HepG2 (cell line): ENCODE results near the gene HEXIM1. TPM values are rescaled to one million over a fixed set of nuclear protein-coding genes. Genes with fewer than 3 reads are reported as not detected.

Experiments used
- AGO1 ChIP-seq: fragments of 200-400 bp; formaldehyde crosslinking; IDR thresholded peaks from 2 replicates; pipeline ENCODE4 v1.6.1; 2017; ENCODE audit warnings: mild to moderate bottlenecking, low read depth, low read length, moderate library complexity; ENCODE audit not compliant: poor library complexity, severe bottlenecking
- BHLHE40 ChIP-seq: IDR thresholded peaks from 2 replicates; pipeline ENCODE4 v1.6.1; 2011; ENCODE audit warnings: low read length, improper control_type of control experiment
- CBX2 ChIP-seq, 2 experiments: fragments of 200-600 bp in 1 of 2; sonication (generic); formaldehyde crosslinking in 1 of 2; IDR thresholded peaks; 2 replicates each; pipeline versions ENCODE4 v1.7.0 to v1.8.1; 2018 to 2022; ENCODE audit warnings: low read depth in 2 of 2, low read length in 1 of 2, mild to moderate bottlenecking in 1 of 2, missing genetic modification reagents in 1 of 2
- E2F2 ChIP-seq: sonication (generic); formaldehyde crosslinking; IDR thresholded peaks from 2 replicates; pipeline ENCODE4 v1.4.0; 2020; ENCODE audit warnings: missing genetic modification reagents, borderline replicate concordance
- FIP1L1 ChIP-seq: fragments of 200-400 bp; formaldehyde crosslinking; IDR thresholded peaks from 2 replicates; pipeline ENCODE4 v1.6.1; 2018; ENCODE audit warnings: low read depth, mild to moderate bottlenecking, low read length, moderate library complexity, borderline replicate concordance; ENCODE audit not compliant: insufficient read depth
- FUBP1 ChIP-seq: sonication (generic); formaldehyde crosslinking; IDR thresholded peaks from 2 replicates; pipeline ENCODE4 v1.5.1; 2020; ENCODE audit warnings: missing genetic modification reagents, mild to moderate bottlenecking, borderline replicate concordance
- MED1 ChIP-seq: sonication (generic); formaldehyde crosslinking; IDR thresholded peaks from 2 replicates; pipeline ENCODE4 v1.4.0; 2020; ENCODE audit warnings: missing genetic modification reagents
- PHB2 ChIP-seq: fragments of 450-650 bp; IDR thresholded peaks from 2 replicates; pipeline ENCODE4 v1.6.1; 2018; ENCODE audit not compliant: partially characterized antibody
- RORA ChIP-seq: sonication (generic); formaldehyde crosslinking; IDR thresholded peaks from 2 replicates; pipeline ENCODE4 v1.5.0; 2020; ENCODE audit warnings: mild to moderate bottlenecking, missing genetic modification reagents, moderate library complexity
- ZC3H13 ChIP-seq: sonication (generic); formaldehyde crosslinking; IDR thresholded peaks from 2 replicates; pipeline ENCODE4 v1.8.1; 2023; ENCODE audit warnings: mild to moderate bottlenecking, missing genetic modification reagents, moderate library complexity
- ZNF121 ChIP-seq: sonication (generic); formaldehyde crosslinking; IDR thresholded peaks from 2 replicates; pipeline ENCODE4 v1.5.0; 2020; ENCODE audit warnings: mild to moderate bottlenecking, missing genetic modification reagents
- ZNF276 ChIP-seq: sonication (generic); formaldehyde crosslinking; IDR thresholded peaks from 2 replicates; pipeline ENCODE4 v1.4.0; 2020; ENCODE audit warnings: mild to moderate bottlenecking, low read depth, missing genetic modification reagents
- ZNF3 ChIP-seq: IDR thresholded peaks from 2 replicates; pipeline ENCODE4 v1.7.0; 2017; ENCODE audit warnings: inconsistent platforms
- ZNF30 ChIP-seq: sonication (generic); formaldehyde crosslinking; IDR thresholded peaks from 2 replicates; pipeline ENCODE4 v1.5.0; 2020; ENCODE audit warnings: mild to moderate bottlenecking, missing genetic modification reagents
- ZNF609 ChIP-seq: sonication (generic); formaldehyde crosslinking; IDR thresholded peaks from 2 replicates; pipeline ENCODE4 v1.4.0; 2020; ENCODE audit warnings: mild to moderate bottlenecking, missing genetic modification reagents, borderline replicate concordance
- ZNF747 ChIP-seq: sonication (generic); formaldehyde crosslinking; IDR thresholded peaks from 2 replicates; pipeline ENCODE4 v1.8.1; 2023; ENCODE audit warnings: missing genetic modification reagents, mild to moderate bottlenecking, borderline replicate concordance
- polyA plus RNA-seq, 8 experiments: library from polyadenylated mRNA; depleted of rRNA in 3 of 8; stranded (reverse) in 7 of 8; unstranded in 1 of 8; fragments of >200 nt; fragmentation: Illumina TruSeq in 4 of 8; extraction: Trizol in 4 of 8; gene quantifications; 2 replicates each; pipeline versions ENCODE4 v1.2.1 to v1.2.3, GENCODE V29; 2011 to 2016; ENCODE audit warnings: low read depth in 4 of 8, missing spikeins in 1 of 8, mixed read lengths in 1 of 8; ENCODE audit not compliant: insufficient read depth in 1 of 8
- total RNA-seq, 5 experiments: library from RNA; depleted of rRNA; stranded (reverse); fragments of >200 nt; fragmentation: Illumina TruSeq; extraction: Trizol; gene quantifications; 2 replicates each; pipeline ENCODE4 v1.2.3, GENCODE V29; 2016; ENCODE audit warnings: low read depth in 1 of 5

HEXIM1 gene
- total and polyA plus RNA-seq, 2 of the 13 experiments (the other 11 are each of a cell fraction or from before 2014, with no cell fraction given) = 10.5 to 16.6 TPM

- peak; percentile 53; the same call in 1 of the 2 replicates for TF ChIP-seq ZNF609 (CRISPR knock-in tag)
- no peak for TF ChIP-seq RORA (CRISPR knock-in tag)
- TF ChIP-seq CBX2 (IDR thresholded peaks at IDR 0.05; ENCODE audit: low read depth, low read length) = no peak
- no peak for TF ChIP-seq CBX2 (CRISPR knock-in tag; IDR thresholded peaks at IDR 0.05; ENCODE audit: low read depth)
- no peak for TF ChIP-seq PHB2
- TF ChIP-seq BHLHE40 = 0 out of 2 replicates have a peak, but pooled peaks have one; percentile 2
- 0 out of 2 replicates have a peak, but pooled peaks have one; percentile 39 for TF ChIP-seq FIP1L1
- no peak for TF ChIP-seq ZNF3
- peak; percentile 49 for TF ChIP-seq ZNF121
- no peak for TF ChIP-seq AGO1
- peak; percentile 89; the same call in 1 of the 2 replicates for TF ChIP-seq ZNF276 (CRISPR knock-in tag)
- 0 out of 2 replicates have a peak, but pooled peaks have one; percentile 45 for TF ChIP-seq ZNF30
- no peak for TF ChIP-seq FUBP1 (CRISPR knock-in tag)
- TF ChIP-seq MED1 (CRISPR knock-in tag) = peak; percentile 37; the same call in 1 of the 2 replicates
- 0 out of 2 replicates have a peak, but pooled peaks have one; percentile 25 for TF ChIP-seq ZNF747 (CRISPR knock-in tag)
- peak; percentile 92; the same call in 1 of the 2 replicates for TF ChIP-seq E2F2 (CRISPR knock-in tag)
- TF ChIP-seq ZC3H13 = peak; percentile 74; the same call in 1 of the 2 replicates
Observed at GRCh38 chr17:45132572-45133463, 15.5 kb upstream of the HEXIM1 start (continued).
